ENCODE data around the gene ENPP6. TPM values are rescaled to one million over a fixed set of nuclear protein-coding genes. Genes with fewer than 3 reads are reported as not detected.
"Not testable (repeated sequence)": the region's sequence is repeated elsewhere in the genome, so short reads cannot be mapped to it uniquely, and the experiment has no call there.

Gene ENPP6
- total RNA-seq, 1 donor from 2014 or later, result 0.41 TPM

GRCh38 chr4:184059099-184059498 lies 158.6 kb downstream of the ENPP6 start:
- H3K4me3 Mint-ChIP-seq (ENCODE audit: unreplicated experiment), result no peak overlapping the region
- no peak for TF ChIP-seq CTCF (IDR thresholded peaks at IDR 0.05; ENCODE audit: unreplicated experiment)
- no peak overlapping the region for H3K27ac Mint-ChIP-seq (ENCODE audit: unreplicated experiment)
- peaks cover 2% of the 10 kb centered on the region for H3K27me3 Mint-ChIP-seq (ENCODE audit: unreplicated experiment)
- no peaks in the 10 kb centered on the region for H3K9me3 Mint-ChIP-seq (ENCODE audit: unreplicated experiment)
- no peaks in the 10 kb centered on the region for H3K36me3 Mint-ChIP-seq (ENCODE audit: low read depth, unreplicated experiment)
- H3K4me1 Mint-ChIP-seq (ENCODE audit: unreplicated experiment), result no peaks in the 10 kb centered on the region
- DNase-seq (ENCODE audit: low spot score), result no peak

- Mint-ChIP-seq H3K36me3 (ENCODE audit: low read depth, unreplicated experiment) (no peaks in the 10 kb centered on the region), H3K4me1 (ENCODE audit: unreplicated experiment) (no peaks in the 10 kb centered on the region), H3K27ac (ENCODE audit: unreplicated experiment) (no peak overlapping the region), H3K4me3 (ENCODE audit: unreplicated experiment) (no peak overlapping the region), H3K9me3 (ENCODE audit: unreplicated experiment) (no peaks in the 10 kb centered on the region), H3K27me3 (ENCODE audit: unreplicated experiment) (peaks cover 2% of the 10 kb centered on the region)
- TF ChIP-seq CTCF (IDR thresholded peaks at IDR 0.05; ENCODE audit: unreplicated experiment), result no peak
- DNase-seq (ENCODE audit: low spot score), result no peak
These were observed 159.6 kb downstream of the ENPP6 start for GRCh38 chr4:184058026-184058425.

GRCh38 chr4:184056877-184057276 lies 160.8 kb downstream of the ENPP6 start:
- DNase-seq (ENCODE audit: low spot score), result no peak
- H3K36me3 Mint-ChIP-seq (ENCODE audit: low read depth, unreplicated experiment), result no peaks in the 10 kb centered on the region
- no peak overlapping the region for H3K27ac Mint-ChIP-seq (ENCODE audit: unreplicated experiment)
- TF ChIP-seq CTCF (IDR thresholded peaks at IDR 0.05; ENCODE audit: unreplicated experiment), result no peak
- no peaks in the 10 kb centered on the region for H3K4me1 Mint-ChIP-seq (ENCODE audit: unreplicated experiment)
- peaks cover 2% of the 10 kb centered on the region for H3K27me3 Mint-ChIP-seq (ENCODE audit: unreplicated experiment)
- H3K4me3 Mint-ChIP-seq (ENCODE audit: unreplicated experiment), result no peak overlapping the region
- H3K9me3 Mint-ChIP-seq (ENCODE audit: unreplicated experiment), result no peaks in the 10 kb centered on the region

GRCh38 chr4:184053434-184053833 lies 164.2 kb downstream of the ENPP6 start:
- no peak for TF ChIP-seq CTCF (IDR thresholded peaks at IDR 0.05; ENCODE audit: unreplicated experiment)
- H3K4me1 Mint-ChIP-seq (ENCODE audit: unreplicated experiment), result no peaks in the 10 kb centered on the region
- H3K27ac Mint-ChIP-seq (ENCODE audit: unreplicated experiment), result no peak overlapping the region
- no peaks in the 10 kb centered on the region for H3K9me3 Mint-ChIP-seq (ENCODE audit: unreplicated experiment)
- peaks cover 1% of the 10 kb centered on the region for H3K27me3 Mint-ChIP-seq (ENCODE audit: unreplicated experiment)
- no peak overlapping the region for H3K4me3 Mint-ChIP-seq (ENCODE audit: unreplicated experiment)
- H3K36me3 Mint-ChIP-seq (ENCODE audit: low read depth, unreplicated experiment), result no peaks in the 10 kb centered on the region
- no peak for DNase-seq (ENCODE audit: low spot score)

- H3K4me1 Mint-ChIP-seq (ENCODE audit: unreplicated experiment), result no peaks in the 10 kb centered on the region
- TF ChIP-seq CTCF (IDR thresholded peaks at IDR 0.05; ENCODE audit: unreplicated experiment), result no peak
- DNase-seq (ENCODE audit: low spot score), result no peak
- H3K27ac Mint-ChIP-seq (ENCODE audit: unreplicated experiment), result no peak overlapping the region
- H3K9me3 Mint-ChIP-seq (ENCODE audit: unreplicated experiment), result no peaks in the 10 kb centered on the region
- no peaks in the 10 kb centered on the region for H3K36me3 Mint-ChIP-seq (ENCODE audit: low read depth, unreplicated experiment)
- H3K4me3 Mint-ChIP-seq (ENCODE audit: unreplicated experiment), result no peak overlapping the region
- H3K27me3 Mint-ChIP-seq (ENCODE audit: unreplicated experiment), result no peaks in the 10 kb centered on the region
These were observed 165.1 kb downstream of the ENPP6 start for GRCh38 chr4:184052616-184053015.

GRCh38 chr4:184051262-184051661 lies 166.4 kb downstream of the ENPP6 start:
- H3K27ac Mint-ChIP-seq (ENCODE audit: unreplicated experiment); H3K36me3 Mint-ChIP-seq (ENCODE audit: low read depth, unreplicated experiment); H3K4me3 Mint-ChIP-seq (ENCODE audit: unreplicated experiment); H3K27me3 Mint-ChIP-seq (ENCODE audit: unreplicated experiment); H3K4me1 Mint-ChIP-seq (ENCODE audit: unreplicated experiment); DNase-seq (ENCODE audit: low spot score); H3K9me3 Mint-ChIP-seq (ENCODE audit: unreplicated experiment): not testable (repeated sequence)
